GM23338 (cell line): ENCODE data around the gene TBC1D19.

ENCODE experiments used
- CTCF ChIP-seq, 2 experiments: fragments of 200-600 bp in 1 of 2; sonication (generic) in 1 of 2; conservative IDR thresholded peaks; 2 replicates each; pipeline versions ENCODE4 v1.5.1 to v1.6.1; 2016 to 2017; ENCODE audit warnings: antibody characterized with exemption in 2 of 2, low read depth in 2 of 2, mild to moderate bottlenecking in 2 of 2, moderate library complexity in 1 of 2
- EZH2phosphoT487 ChIP-seq: fragments of 200-600 bp; sonication (generic); IDR thresholded peaks from one replicate; pipeline ENCODE4 v1.8.1; 2018; ENCODE audit warnings: antibody characterized with exemption; ENCODE audit not compliant: unreplicated experiment

DNA sequence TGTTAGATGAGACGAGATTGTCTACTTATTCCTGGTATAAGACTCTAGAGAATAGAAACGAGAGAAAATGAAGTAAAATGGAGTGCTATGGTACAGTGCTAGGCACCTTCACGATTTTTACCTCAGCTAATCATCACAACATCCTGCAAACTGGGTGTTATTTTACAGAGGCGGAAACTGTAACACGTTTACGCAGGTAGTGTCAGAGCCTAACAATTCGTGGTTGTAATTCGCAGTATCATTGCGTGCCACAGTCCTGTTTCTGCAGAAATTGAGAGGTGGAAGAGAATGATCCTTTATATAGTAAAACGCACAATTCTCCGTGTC is 383 bp upstream of the TBC1D19 start:
- TF ChIP-seq CTCF (conservative IDR thresholded peaks at IDR 0.05; ENCODE audit: low read depth in 2 of 2) (no peak), EZH2phosphoT487 (no peak)
